GM21526 (cell line): ENCODE data around the gene IP6K3.

Experiments
- ATAC-seq: cut with Tn5 transposase; IDR thresholded peaks from one replicate; pipeline ENCODE4 v1.9.1; 2021; ENCODE audit warnings: moderate library complexity; ENCODE audit not compliant: unreplicated experiment, low FRiP score

IP6K3 gene

GRCh38 chr6:33761922-33762629 lies 15.4 kb upstream of the IP6K3 start:
- ATAC-seq = no peak

DNA sequence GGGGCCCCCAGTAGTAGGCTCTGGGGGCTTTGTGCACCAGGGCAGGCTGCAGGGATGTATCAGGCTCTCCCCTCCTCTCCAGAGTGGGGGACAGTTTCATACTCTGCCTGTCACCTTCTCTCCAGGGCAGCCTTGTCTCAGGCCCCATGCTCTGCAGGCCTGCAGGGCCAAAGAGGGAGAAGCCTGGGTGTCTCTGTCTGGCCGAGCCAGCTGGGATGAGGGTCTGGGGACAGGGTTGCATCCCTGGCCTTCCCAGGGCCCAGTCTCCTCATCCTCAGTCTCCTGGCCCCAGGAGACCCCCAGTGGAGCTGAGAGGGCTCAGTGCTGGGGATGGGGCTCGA lies 14.8 kb upstream of the IP6K3 start:
- no peak for ATAC-seq

DNA sequence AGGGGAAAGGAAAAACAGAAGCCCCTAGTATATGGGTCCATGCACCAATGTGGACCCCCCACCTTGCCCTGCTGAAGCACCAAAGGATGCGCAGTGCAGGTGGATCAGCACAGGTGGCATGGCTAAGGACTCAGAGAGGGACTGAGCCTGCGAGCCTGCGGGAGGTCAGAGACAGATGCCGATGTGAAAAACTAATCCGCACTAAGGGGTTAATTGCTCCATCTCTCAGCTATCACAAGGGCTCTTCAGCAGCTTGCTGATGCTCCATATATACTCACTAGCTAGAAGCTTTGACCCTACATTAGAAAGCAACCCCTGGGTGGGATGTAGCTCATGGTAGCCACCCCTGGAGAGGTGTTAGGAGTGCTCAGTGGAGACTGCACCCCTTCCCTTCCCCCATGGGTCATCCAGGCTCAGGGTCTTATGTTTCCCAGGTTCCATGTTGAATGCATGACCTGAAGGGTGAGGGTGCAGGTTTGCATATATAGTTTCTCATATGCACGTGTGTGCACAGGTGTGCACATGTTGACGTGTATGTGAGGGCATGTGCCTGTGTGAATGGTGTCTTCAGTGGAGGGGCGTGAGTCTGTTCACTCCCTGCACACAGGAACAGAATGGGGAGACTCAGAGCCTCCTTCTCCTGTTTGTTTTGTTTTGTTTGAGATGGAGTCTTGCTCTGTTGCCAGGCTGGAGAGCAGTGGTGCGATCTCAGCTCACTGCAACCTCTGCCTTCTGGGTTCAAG lies 13.4 kb upstream of the IP6K3 start:
- ATAC-seq = no peak

GRCh38 chr6:33758815-33759216 lies 12.1 kb upstream of the IP6K3 start:
- ATAC-seq = no peak

DNA sequence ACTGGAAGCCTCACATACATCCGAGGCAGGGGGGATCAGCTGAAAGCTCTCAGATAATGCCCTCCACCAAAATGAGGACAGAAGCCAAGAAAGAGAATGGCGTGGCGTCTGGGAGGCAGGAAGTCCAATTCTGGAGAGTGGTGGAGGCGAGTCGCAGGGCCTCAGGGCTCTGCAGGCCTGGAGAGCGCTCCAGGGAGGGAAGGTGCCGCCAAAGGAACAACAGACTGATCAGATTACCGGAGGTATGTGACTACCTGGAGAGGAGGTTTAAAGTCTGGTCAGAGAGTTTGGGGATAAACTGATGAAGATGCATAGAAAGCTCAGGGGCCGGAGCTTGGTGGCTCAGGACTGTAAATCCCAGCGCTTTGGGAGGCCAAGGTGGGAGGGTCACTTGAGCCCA lies 11.2 kb upstream of the IP6K3 start:
- no peak for ATAC-seq

DNA sequence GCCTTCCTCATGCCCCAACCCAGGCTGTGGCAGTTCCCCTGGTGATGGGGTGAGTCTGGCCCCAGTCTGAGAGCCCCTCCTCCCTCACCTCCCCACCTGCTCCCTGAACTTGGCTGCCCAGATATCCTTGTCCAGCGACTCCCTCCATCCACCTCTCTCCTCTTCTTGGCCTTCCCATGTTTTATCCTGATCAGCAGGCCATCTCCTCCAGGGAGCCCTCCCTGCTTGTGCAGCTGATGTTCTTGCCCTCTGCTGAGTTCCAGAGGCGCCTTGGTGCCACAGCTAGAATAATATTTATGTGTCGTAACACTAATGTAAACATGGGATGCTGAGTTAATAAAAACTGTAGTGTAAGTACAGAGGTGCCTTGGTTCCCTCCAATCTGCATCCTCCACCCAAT lies 10.4 kb upstream of the IP6K3 start:
- ATAC-seq = no peak

DNA sequence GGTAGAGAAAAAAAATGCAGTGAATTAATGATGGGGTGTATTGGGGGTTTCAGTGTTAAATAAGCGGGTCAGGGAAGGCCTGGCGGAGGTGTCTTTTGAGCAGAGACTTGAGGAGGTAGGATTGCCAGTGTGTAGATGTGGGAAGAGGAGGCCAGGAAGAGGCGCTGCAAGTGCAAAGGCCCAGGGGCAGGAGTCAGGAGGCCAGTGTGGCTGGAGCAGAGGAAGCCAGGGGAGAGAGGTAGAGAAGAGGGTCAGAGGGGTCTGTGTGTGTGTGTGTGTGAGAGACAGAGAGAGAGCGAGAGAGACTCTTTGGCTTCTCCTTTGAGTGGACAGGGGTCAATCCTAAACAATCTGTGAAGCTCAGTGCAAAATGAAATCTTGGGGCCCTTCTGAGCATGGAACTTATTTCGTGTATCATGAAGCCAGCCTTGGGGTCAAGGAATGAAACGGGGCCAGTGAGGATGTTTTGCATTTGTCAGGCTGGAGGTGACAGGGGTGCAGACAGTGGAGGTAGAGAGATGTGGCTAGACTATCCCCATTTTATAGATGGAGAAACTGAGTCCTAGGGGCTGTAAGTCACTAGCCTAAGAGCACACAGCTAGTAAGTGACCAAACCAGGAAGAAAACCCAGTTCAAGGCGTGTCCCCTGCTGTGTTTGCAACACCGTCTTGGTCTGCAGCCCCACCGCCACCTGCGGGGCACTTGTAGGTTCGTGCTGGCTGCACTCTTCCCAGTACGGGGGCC lies 9.7 kb upstream of the IP6K3 start:
- ATAC-seq = no peak

DNA sequence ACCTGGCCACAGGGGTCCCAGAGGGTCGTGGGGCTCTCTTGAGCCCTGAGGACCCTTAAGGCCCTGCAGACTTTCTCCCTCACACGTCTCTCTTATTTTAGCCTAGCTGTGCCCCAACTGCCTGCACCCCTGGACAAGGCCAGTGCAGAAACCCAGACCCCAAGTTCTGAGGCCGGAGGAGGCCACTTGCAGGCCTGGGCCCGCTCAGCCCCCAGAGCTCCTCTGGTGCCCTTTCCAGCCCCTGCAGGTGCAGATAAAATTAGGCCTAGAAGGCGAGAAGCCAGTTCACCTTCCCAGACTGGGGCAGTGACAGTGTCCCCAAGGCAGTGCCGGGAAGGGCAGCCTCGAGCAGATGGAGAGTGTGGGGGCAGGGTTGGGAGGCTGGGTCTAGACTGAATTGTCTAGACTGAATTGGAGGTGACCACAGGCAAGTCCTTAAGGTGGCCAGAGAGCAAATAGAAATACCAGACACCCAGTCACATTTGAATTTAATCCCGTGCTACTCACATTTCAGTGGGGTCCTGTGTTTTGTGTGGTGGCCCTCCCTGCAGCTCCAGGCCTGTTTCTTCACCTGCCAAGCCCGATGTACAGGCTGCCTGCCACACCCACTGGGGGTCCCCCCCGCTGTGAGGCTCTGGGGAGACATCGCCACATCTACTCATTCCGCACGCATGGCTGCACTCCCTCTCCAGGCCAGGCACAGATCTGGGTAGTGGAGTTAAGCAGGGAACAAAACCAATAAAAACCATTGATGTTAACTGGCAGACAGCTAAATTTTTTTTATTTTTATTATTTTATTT lies 8.6 kb upstream of the IP6K3 start:
- no peak for ATAC-seq

DNA sequence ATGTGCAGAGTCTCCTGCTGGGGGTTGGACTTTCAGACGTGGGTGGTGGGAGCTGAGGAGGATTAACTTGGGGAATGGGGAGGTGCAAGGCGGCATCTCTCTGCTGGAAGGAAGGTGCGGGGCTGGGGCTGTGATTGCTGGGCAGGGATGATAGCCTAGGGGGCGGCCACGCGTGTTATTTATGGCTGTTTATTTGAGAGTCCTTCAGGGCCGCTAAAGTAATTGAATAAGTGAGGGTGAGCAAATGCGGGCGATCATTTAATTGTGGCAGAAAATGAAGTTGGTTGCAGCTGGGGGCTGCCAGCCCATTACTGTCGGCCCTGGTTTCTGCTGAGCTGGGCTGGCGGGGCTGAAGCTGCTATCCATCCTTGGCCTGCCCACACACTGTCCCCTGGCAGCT lies 7.5 kb upstream of the IP6K3 start:
- no peak for ATAC-seq

DNA sequence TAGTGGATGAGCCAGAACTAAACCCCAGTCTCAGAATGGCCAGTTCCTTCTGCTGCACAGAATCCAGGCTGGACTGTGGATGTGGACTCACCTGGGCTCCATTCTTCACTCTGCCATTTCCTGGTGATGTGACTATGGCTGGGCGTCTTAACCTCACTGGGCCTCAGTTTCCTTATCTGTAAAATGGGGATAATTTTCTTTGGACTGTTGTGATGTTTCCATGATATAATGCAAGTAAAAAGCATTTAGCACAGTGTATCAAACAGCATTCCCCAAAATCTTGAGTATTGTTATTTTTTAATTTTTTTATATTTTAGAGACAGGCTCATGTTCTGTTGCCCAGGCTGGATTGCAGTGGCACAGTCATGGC lies 5.9 kb upstream of the IP6K3 start:
- no peak for ATAC-seq

GRCh38 chr6:33751771-33752645 lies 5.3 kb upstream of the IP6K3 start:
- no peak for ATAC-seq

GRCh38 chr6:33750244-33750991 lies 3.7 kb upstream of the IP6K3 start:
- no peak for ATAC-seq

GRCh38 chr6:33749401-33749800 lies 2.7 kb upstream of the IP6K3 start:
- ATAC-seq = no peak

- no peak for ATAC-seq
Measured at GRCh38 chr6:33748841-33749240, 2.1 kb upstream of the IP6K3 start.

- ATAC-seq = no peak
Measured at GRCh38 chr6:33747823-33748222, 1.1 kb upstream of the IP6K3 start.

DNA sequence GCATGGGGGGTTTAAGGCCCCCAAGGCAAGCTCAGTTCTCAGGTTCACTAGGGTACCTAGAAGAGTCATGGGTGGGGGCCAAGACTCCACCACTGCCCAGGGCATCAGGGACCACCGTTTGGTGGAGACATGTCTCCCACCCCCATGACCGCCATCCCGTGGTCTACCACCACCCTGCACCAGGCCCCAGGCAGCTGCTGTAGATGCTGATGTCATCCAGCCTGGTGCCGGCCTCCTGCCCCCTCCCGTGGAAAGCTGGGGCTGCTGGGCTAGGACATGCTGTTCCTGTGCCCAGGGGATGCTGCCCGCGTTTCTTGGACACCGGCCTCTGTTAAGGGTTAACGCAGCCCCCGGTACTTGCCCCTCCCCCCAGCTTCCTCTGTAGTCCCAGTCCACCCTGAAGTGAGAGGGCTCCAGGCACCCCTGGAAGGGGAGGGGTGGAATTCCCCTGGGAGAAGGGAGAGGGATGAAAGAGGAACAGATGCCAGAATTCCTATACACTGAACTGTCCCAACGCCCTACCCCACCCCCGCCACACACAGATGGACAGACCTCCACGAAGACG lies 587 bp downstream of the IP6K3 start:
- no peak for ATAC-seq

GRCh38 chr6:33745548-33745947 lies 1.2 kb downstream of the IP6K3 start:
- ATAC-seq = no peak

- ATAC-seq = no peak
Measured at GRCh38 chr6:33744895-33745546, 1.7 kb downstream of the IP6K3 start.
